ENCODE results near the gene FNDC1.

DNA sequence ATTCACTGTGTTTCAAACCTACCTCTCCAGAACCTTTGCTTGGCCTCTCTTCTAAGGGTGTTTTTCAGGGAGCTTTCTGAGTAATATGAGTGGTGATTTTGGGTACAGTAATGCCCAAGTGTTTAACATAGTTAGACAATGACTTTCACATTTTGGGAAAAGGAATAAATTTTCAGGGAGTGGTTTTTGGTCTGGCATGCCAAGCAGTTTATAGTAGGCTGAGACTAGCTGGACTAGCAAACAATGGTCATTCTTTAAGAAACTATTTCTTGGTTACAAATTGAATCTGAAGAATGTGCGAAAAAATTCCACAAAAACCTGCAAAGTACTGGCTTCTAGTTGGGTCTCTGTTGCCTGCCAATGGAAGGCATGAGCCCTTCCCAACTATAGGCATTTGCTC, 15.4 kb downstream of the FNDC1 start:
- TF ChIP-seq, protein P1, sequence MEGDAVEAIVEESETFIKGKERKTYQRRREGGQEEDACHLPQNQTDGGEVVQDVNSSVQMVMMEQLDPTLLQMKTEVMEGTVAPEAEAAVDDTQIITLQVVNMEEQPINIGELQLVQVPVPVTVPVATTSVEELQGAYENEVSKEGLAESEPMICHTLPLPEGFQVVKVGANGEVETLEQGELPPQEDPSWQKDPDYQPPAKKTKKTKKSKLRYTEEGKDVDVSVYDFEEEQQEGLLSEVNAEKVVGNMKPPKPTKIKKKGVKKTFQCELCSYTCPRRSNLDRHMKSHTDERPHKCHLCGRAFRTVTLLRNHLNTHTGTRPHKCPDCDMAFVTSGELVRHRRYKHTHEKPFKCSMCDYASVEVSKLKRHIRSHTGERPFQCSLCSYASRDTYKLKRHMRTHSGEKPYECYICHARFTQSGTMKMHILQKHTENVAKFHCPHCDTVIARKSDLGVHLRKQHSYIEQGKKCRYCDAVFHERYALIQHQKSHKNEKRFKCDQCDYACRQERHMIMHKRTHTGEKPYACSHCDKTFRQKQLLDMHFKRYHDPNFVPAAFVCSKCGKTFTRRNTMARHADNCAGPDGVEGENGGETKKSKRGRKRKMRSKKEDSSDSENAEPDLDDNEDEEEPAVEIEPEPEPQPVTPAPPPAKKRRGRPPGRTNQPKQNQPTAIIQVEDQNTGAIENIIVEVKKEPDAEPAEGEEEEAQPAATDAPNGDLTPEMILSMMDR (IDR thresholded peaks at IDR 0.05) = no peak
- TF ChIP-seq ZFX (IDR thresholded peaks at IDR 0.05; ENCODE audit: borderline replicate concordance) = no peak
